ENCODE measurements around the gene PRKD1.

PRKD1 gene

DNA sequence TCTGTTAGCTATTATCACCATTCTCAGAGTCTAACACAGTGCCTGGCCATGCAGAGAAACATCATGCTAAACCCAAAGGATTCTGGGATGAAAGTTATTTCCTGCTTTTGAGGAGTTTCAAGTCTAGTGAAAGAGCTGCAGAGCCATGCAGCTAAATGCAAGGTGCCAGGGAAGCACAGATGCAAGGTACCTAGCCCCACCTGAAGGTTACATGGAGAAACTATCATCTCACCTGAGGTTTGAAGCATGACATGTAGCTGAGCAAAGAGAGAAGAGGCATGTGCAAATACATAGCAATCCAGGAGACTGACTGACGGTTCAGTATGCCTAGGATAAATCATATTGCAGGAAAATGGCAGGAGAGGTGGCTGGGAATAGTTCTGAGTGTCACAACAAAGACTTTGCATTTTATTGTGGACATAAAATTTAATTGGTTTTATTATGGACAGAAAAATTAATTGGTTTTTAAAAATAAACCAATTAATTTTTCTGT lies 170.4 kb downstream of the PRKD1 start:
- Histone ChIP-seq H3K4me3 (ENCODE audit: severe bottlenecking) (no peak overlapping the region), H3K36me3 (ENCODE audit: low read depth) (no peaks in the 10 kb centered on the region), H3K4me1 (ENCODE audit: insufficient read depth, poor library complexity, severe bottlenecking) (no peaks in the 10 kb centered on the region), H3K9me3 (ENCODE audit: severe bottlenecking) (no peaks in the 10 kb centered on the region), H3K27me3 (ENCODE audit: insufficient read depth, poor library complexity, severe bottlenecking) (peaks cover 3% of the 10 kb centered on the region), H3K27ac (ENCODE audit: poor library complexity, severe bottlenecking) (no peak overlapping the region)
- TF ChIP-seq, protein P1, sequence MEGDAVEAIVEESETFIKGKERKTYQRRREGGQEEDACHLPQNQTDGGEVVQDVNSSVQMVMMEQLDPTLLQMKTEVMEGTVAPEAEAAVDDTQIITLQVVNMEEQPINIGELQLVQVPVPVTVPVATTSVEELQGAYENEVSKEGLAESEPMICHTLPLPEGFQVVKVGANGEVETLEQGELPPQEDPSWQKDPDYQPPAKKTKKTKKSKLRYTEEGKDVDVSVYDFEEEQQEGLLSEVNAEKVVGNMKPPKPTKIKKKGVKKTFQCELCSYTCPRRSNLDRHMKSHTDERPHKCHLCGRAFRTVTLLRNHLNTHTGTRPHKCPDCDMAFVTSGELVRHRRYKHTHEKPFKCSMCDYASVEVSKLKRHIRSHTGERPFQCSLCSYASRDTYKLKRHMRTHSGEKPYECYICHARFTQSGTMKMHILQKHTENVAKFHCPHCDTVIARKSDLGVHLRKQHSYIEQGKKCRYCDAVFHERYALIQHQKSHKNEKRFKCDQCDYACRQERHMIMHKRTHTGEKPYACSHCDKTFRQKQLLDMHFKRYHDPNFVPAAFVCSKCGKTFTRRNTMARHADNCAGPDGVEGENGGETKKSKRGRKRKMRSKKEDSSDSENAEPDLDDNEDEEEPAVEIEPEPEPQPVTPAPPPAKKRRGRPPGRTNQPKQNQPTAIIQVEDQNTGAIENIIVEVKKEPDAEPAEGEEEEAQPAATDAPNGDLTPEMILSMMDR (IDR thresholded peaks at IDR 0.05; ENCODE audit: poor library complexity, severe bottlenecking): no peak
- no peak for DNase-seq (ENCODE audit: low spot score)
- ATAC-seq (ENCODE audit: low read depth): no peak

DNA sequence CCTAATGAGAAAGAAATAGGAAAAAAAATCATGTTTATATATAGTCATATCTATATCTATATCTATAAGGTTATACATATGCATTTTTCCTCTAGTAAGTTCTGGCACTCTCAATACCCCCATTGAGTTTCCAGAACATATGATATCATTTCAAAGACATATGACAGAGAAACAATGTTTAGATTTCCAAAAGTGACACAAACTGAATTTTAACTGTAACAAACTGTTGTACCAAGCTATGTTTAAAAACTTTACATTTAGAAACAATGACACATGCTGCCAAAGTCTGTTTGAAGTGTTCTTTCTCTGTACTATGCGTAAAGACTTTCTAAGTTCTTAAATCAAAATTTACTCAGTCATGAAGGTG lies 171.6 kb downstream of the PRKD1 start:
- no peak for DNase-seq (ENCODE audit: low spot score)
- no peak overlapping the region for H3K4me3 ChIP-seq (ENCODE audit: severe bottlenecking)
- H3K27me3 ChIP-seq (ENCODE audit: insufficient read depth, poor library complexity, severe bottlenecking): peaks cover 3% of the 10 kb centered on the region
- H3K27ac ChIP-seq (ENCODE audit: poor library complexity, severe bottlenecking): no peak overlapping the region
- H3K4me1 ChIP-seq (ENCODE audit: insufficient read depth, poor library complexity, severe bottlenecking): no peaks in the 10 kb centered on the region
- no peak for ATAC-seq (ENCODE audit: low read depth)
- no peaks in the 10 kb centered on the region for H3K36me3 ChIP-seq (ENCODE audit: low read depth)
- H3K9me3 ChIP-seq (ENCODE audit: severe bottlenecking): no peaks in the 10 kb centered on the region
- TF ChIP-seq, protein P1 (IDR thresholded peaks at IDR 0.05; ENCODE audit: poor library complexity, severe bottlenecking): no peak

DNA sequence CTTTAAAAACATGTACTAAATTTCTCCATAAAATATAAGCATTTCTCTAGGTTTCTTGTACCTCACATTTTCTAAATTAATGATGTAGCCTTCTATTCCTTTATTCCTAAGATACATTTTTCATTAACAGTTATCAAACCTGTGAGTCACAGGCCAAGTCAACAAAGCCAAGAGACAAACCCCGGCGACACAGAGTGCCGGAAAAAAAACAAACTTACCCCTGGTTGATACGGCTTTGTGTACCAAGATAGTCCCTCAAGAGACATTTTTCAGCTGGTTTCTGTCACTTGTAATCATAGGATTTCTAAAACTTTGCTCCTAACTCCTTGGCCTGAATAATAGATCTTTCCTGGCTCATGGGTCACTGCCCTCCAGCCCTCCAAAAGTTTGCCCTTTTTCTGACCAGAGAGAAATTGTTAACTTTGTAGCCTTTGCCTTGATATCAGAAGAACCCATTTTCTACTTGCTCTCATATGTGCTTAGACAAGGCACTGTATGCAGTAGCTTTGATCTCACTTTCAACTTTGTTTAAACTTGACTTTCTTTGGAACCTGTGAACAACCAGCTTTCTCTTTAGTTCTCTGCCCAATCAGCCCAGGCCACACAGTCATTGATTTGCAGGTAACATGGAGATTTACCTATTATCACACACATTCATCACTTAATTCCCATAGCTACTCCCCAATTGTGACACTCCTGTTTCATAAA lies 172.2 kb downstream of the PRKD1 start:
- H3K9me3 ChIP-seq (ENCODE audit: severe bottlenecking): no peaks in the 10 kb centered on the region
- H3K27ac ChIP-seq (ENCODE audit: poor library complexity, severe bottlenecking): no peak overlapping the region
- TF ChIP-seq, protein P1 (IDR thresholded peaks at IDR 0.05; ENCODE audit: poor library complexity, severe bottlenecking): no peak
- ATAC-seq (ENCODE audit: low read depth) (no peak), DNase-seq (ENCODE audit: low spot score) (no peak)
- no peaks in the 10 kb centered on the region for H3K36me3 ChIP-seq (ENCODE audit: low read depth)
- no peaks in the 10 kb centered on the region for H3K4me1 ChIP-seq (ENCODE audit: insufficient read depth, poor library complexity, severe bottlenecking)
- no peak overlapping the region for H3K4me3 ChIP-seq (ENCODE audit: severe bottlenecking)
- peaks cover 3% of the 10 kb centered on the region for H3K27me3 ChIP-seq (ENCODE audit: insufficient read depth, poor library complexity, severe bottlenecking)

DNA sequence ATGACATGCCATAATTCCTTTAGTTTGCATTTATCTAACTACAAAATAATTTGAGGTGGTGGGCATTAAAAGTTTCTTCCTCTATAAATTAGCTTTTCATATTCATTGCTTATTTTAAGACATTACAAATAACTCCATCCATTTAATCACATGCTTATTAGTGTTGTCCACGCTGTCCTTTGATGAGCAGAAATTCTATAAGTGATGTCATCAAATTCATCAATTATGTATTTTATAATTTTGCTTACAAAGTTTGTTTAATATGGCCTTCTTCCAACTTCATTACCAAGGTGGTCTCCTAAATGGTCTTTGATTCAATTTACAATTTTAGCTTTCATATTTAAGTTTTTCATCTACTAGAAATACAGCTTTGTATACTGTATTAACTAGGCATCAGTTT lies 173.5 kb downstream of the PRKD1 start:
- H3K4me1 ChIP-seq (ENCODE audit: insufficient read depth, poor library complexity, severe bottlenecking): no peaks in the 10 kb centered on the region
- H3K4me3 ChIP-seq (ENCODE audit: severe bottlenecking): no peak overlapping the region
- H3K9me3 ChIP-seq (ENCODE audit: severe bottlenecking): no peaks in the 10 kb centered on the region
- TF ChIP-seq, protein P1 (IDR thresholded peaks at IDR 0.05; ENCODE audit: poor library complexity, severe bottlenecking): no peak
- DNase-seq (ENCODE audit: low spot score) (no peak), ATAC-seq (ENCODE audit: low read depth) (no peak)
- no peak overlapping the region for H3K27ac ChIP-seq (ENCODE audit: poor library complexity, severe bottlenecking)
- no peaks in the 10 kb centered on the region for H3K36me3 ChIP-seq (ENCODE audit: low read depth)
- peaks cover 3% of the 10 kb centered on the region for H3K27me3 ChIP-seq (ENCODE audit: insufficient read depth, poor library complexity, severe bottlenecking)

DNA sequence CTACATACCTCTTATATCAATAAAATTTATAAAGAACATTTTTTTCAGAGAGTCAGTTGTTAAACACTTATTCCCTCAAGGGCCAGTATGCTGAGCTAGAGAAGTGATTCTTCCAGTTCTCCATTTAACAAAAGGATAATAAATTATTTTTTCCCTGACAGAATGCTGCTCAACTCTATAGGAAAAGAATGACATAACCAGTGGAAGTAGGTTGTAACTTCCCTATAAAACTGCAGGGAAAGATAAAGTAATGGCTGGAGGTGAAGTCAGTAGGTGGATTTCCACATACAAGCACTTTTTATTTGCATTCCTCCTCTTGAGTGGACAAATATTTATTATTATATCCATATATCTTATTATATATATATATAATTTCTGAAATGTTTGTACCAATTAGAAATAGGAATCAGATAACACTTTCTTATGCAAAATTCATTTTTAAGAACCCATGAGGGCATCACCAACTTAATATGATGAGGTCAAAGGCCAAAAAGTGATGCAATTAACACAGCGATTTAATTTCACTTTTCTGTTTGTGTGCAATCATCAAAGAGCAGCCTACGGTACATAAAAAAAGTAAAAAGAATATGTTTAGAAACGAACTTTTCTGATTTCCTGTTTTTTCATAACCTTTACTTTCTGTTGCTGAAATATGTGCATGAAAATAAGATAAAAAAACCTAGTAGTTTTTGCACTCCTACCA lies 175.3 kb downstream of the PRKD1 start:
- TF ChIP-seq, protein P1 (IDR thresholded peaks at IDR 0.05; ENCODE audit: poor library complexity, severe bottlenecking): no peak
- DNase-seq (ENCODE audit: low spot score): no peak
- H3K9me3 ChIP-seq (ENCODE audit: severe bottlenecking): no peaks in the 10 kb centered on the region
- H3K4me1 ChIP-seq (ENCODE audit: insufficient read depth, poor library complexity, severe bottlenecking): no peaks in the 10 kb centered on the region
- H3K4me3 ChIP-seq (ENCODE audit: severe bottlenecking): no peak overlapping the region
- no peak for ATAC-seq (ENCODE audit: low read depth)
- peaks cover 3% of the 10 kb centered on the region for H3K27me3 ChIP-seq (ENCODE audit: insufficient read depth, poor library complexity, severe bottlenecking)
- no peaks in the 10 kb centered on the region for H3K36me3 ChIP-seq (ENCODE audit: low read depth)
- H3K27ac ChIP-seq (ENCODE audit: poor library complexity, severe bottlenecking): no peak overlapping the region

All from RWPE2 (cell line).